Measurements from ENCODE around the gene DDTL. TPM values are rescaled to one million over a fixed set of nuclear protein-coding genes. Genes with fewer than 3 reads are reported as not detected.
"Not testable (repeated sequence)": the region's sequence is repeated elsewhere in the genome, so short reads cannot be mapped to it uniquely, and the experiment has no call there.

The DDTL gene
- 4.7 and 12.5 TPM in 2 replicates for polyA plus RNA-seq (2014; cell fraction: cytosol; rRNA removed)
- polyA plus RNA-seq (2014; cell fraction: nucleus; rRNA removed): 5.6 and 10.7 TPM in 2 replicates

DNA sequence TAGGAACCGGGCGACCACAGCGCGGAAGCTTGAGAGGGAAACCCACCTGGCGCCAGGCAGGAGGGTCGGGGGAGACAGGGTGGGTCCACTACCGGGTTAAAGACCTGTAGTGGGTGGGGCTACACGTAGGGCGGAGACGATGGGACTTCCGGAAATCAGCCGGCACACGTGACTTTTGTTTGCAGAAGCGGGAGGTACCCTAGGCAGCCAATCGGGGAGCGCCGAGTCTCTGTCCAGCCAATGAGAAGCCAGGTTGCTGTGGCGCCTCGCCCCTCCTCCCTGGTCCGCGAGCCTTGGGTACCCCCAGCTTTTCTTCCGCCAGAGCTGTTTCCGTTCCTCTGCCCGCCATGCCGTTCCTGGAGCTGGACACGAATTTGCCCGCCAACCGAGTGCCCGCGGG lies at the start of gene DDTL:
TSS of gene DDTL (plus strand) at position 321 of the 400 bp plus-strand sequence. CDS start at position 348, 27 bp downstream.
- DNase-seq (ENCODE audit: low spot score): not testable (repeated sequence)

GRCh38 chr22:23920267-23920611 lies 46.4 kb upstream of the DDTL start:
- DNase-seq (ENCODE audit: low spot score): not testable (repeated sequence)

GRCh38 chr22:23921586-23922201 lies 45.0 kb upstream of the DDTL start:
- DNase-seq (ENCODE audit: low spot score): not testable (repeated sequence)

GRCh38 chr22:23922921-23923320 lies 43.8 kb upstream of the DDTL start:
- no peak for DNase-seq (ENCODE audit: low spot score)

DNA sequence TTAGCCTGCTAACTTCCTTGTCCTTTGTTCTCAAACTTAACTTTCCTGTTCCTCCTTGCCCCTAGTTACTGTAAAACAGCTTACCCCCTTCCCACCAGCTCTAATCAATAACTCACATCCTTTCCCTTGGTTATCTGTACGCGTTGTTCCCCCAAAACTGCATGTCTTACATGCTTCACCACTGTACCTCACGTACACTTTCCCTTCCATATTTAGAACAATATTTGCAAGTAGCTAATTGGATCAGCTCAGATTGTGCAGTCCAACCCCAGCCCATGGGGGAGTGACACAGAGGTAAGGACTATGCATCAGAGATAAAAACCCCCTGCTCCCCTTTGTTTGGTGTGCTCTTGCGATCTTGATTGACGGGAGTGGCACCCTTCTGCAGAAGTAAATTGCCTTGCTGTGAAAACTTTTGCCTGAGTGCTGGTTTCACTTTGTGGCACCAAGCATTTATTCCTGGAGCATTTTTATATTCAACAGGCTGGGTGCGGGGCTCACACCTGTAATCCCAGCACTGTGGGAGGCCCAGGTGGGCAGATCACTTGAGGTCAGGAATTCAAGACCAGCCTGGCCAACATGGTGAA lies 41.6 kb upstream of the DDTL start:
- no peak for DNase-seq (ENCODE audit: low spot score)

- no peak for DNase-seq (ENCODE audit: low spot score)
These were observed 40.1 kb upstream of the DDTL start for GRCh38 chr22:23926561-23926960.

GRCh38 chr22:23938328-23939016 lies 28.2 kb upstream of the DDTL start:
- no peak for DNase-seq (ENCODE audit: low spot score)

DNA sequence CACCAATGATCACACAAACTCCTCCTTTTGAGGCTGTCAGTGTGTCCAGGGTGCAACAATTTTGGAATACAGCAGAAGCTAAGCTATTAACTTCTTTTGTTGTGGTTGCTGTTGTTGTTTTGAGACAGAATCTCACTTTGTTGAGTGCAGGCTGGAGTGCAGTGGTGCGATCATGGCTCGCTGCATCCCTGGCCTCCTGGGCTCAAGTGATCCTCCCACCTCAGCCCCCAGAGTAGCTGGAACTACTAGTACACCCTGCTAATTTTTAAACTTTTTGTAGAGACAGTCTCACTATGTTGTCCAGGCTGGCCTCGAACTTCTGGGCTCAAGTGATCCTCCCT lies 27.7 kb upstream of the DDTL start:
- DNase-seq (ENCODE audit: low spot score): no peak

- DNase-seq (ENCODE audit: low spot score): not testable (repeated sequence)
These were observed 26.5 kb upstream of the DDTL start for GRCh38 chr22:23940166-23940565.

GRCh38 chr22:23947391-23947790 lies 19.3 kb upstream of the DDTL start:
- not testable (repeated sequence) for DNase-seq (ENCODE audit: low spot score)

- not testable (repeated sequence) for DNase-seq (ENCODE audit: low spot score)
These were observed 16.9 kb upstream of the DDTL start for GRCh38 chr22:23949764-23950163.

DNA sequence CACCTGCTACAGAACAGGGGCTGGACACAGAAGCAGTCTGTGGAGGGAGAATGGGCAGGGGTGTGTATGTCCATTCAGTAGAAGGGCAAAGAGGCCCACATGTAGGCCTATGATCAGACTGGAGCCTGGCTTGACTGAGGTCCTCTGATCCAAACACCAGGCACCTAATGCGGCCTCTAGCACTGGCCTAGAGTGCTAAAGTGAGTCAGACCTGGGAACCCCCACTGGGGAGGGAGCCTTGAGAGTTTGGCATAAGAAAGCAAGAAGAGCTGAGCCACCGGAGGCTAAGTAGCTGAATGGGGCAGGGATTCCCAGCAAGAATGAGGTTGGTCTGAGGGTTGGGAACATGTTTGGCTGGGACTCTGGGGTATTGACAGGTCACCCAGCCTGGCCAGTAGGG lies 15.3 kb upstream of the DDTL start:
- DNase-seq (ENCODE audit: low spot score): not testable (repeated sequence)

- not testable (repeated sequence) for DNase-seq (ENCODE audit: low spot score)
These were observed 13.8 kb upstream of the DDTL start for GRCh38 chr22:23952794-23953405.

DNA sequence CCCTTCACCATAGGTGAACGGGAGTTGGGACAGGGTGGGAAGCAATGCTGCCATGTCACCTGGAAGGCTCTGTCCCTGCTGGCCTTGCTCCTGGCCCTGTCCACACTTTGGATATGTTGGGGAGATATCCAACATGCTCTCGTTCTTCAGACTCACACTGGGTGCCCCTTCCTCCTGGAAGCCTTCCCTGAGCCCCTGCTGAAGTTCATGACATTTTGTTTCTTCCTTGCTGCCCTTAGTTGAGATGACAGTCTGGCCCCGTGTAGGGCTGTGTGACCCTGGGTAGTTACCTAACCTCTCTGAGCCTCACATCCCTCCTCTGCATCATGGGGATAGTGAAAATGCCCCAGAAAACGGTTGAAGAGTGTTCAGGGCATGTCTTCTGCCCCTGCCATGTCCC lies 13.2 kb upstream of the DDTL start:
- not testable (repeated sequence) for DNase-seq (ENCODE audit: low spot score)

DNA sequence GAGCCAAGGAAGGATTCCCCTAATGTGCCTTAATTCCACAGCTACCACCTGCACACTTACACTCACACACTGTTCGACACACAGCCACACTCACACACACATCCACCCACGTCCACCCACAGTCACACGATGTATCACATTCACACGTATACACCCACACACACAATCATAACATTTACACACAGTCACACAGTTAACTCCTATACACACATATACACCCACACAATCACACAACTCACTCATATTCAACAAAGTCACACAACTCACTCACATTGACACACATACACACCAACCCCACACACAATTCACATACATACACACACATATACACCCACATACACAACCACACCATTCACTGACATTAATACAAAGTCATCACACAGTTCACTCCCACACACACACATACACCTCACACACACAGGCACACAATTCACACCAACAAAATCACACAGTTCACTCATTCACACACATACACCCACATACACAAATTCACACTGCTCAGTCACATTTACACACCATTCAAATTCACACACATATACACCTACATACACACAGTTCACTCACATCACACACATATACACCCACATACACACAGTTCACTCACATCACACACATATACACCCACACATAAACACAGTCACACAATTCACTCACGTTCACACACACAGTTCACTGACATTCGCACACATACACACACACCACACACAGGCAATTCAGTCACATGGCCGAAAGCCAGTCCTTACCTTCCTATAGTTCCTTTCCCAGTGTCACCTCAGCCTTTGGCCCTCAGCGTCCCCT lies 12.3 kb upstream of the DDTL start:
- not testable (repeated sequence) for DNase-seq (ENCODE audit: low spot score)

DNA sequence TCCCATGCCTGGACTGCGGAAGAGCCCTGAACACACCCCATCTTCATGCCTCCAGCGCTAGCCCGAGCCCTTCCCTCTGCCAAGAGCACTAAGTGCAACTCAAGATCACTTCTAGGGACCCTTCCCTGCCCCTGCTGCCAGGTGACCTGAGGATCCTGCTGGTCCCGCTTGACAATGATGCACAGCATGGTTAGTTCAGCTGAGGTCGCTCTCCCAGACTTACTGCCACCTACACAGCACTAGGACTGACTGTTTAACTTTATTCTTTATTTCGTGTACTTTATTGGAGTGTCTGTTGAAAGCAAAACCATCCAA lies 11.7 kb upstream of the DDTL start:
- not testable (repeated sequence) for DNase-seq (ENCODE audit: low spot score)

DNA sequence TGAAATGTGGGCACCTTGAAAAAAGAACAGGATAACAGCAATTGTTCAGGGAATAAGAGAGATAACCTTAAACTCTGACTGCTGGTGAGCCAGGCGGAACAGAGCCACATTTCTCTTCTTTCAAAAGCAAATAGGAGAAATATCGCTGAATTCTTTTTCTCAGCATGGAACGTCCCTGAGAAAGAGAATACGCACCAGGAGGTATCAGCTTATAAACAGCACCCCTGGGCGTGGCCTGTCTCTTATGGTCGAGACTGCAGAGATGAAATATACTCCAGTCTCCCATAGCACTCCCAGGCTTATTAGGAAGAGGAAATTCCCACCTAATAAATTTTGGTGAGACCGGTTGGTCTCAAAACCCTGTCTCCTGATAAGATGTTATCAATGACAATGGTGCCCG lies 10.8 kb upstream of the DDTL start:
- not testable (repeated sequence) for DNase-seq (ENCODE audit: low spot score)

- DNase-seq (ENCODE audit: low spot score): peak; percentile 73
These were observed 10.3 kb upstream of the DDTL start for GRCh38 chr22:23956301-23956900.

DNA sequence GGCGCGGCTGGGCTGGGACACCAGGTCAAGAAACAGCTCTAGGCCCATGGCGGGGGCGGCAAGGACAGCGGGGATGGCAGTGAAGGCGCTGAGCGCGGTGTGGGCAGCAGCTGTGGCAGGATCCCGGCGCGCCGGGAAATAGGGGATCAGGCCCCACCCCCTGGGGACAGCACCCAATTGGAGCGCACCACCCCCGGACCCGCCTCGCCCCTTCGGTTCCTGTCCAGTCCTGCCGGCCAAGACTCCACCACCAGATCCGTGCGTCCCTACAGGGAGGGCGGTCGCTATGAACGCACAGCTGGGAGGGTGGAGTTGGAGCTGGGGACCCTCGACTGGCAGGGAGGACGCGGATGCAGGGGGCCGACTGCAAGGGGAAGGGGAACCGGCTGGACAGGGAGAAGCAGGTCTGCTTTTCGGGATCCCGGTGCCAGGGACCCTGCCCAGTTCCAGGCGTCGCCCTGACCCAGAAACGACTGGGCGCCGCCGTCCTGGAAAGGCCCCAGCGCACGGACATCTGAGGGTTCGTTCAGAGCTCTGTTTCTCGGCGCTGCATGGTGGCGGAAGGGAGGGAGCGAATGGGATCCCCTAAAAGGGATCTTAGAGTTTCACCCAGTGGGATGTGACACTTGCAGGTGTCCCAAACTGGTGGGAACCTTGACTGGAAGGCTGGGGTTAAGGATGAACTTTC lies 5.5 kb upstream of the DDTL start, which contains the start of gene GSTT2B:
TSS of gene GSTT2B (minus strand) at position 112 of the 688 bp plus-strand sequence. CDS start at position 48, 64 bp downstream.
- not testable (repeated sequence) for DNase-seq (ENCODE audit: low spot score)

DNA sequence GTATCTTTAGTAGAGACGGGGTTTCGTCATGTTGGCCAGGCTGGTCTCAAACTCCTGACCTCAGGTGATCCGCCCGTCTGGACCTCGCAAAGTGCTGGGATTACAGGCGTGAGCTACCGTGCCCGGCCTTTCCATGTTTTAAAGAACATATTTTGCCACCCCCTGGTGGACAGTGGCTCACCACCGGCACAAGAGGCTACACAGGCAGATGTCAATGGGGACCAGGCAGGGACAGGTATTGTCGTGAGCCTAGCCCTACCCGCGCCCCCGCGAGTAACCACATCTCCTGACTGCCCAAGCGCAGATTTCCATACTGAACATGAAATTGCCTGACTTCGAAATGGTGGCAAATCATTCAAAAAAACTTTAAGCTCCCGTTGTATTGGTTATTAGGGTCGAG lies 594 bp upstream of the DDTL start:
- DNase-seq (ENCODE audit: low spot score): not testable (repeated sequence)

DNA sequence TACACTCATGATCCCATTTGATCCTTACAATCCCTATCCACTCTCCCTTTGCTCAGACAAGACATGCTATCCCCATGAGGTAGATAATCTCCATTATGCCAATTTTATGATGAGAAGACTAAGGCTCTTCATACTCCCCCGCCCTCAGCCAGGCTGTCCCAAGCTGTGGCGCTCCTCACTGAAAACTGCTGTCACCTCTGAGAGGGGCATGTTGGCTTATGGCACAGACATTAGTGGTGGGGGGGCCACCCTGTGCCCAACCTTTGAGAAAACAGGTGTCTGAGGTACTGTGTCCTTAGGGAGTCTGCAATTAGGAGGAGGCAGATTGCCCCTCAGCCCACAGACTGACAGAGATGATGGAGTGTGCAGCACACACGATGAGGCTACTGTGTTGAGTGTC lies 2.4 kb downstream of the DDTL start:
- no peak for DNase-seq (ENCODE audit: low spot score)

Measured in SK-N-DZ (cell line).